Mucosa of descending colon (tissue), 3 donors: Measurements from ENCODE around the gene SEC14L1. TPM values are rescaled to one million over a fixed set of nuclear protein-coding genes. Genes with fewer than 3 reads are reported as not detected.

Source experiments
- ATAC-seq: fragments of 200-7000 bp; cut with Tn5 transposase; one replicate; pipeline ENCODE4 v1.9.1; 2020; ENCODE audit warnings: mild to moderate bottlenecking, moderate library complexity
- DNase-seq, 3 donors: peaks; one replicate each; pipeline ENCODE4 v3.0.0-alpha.2; 2020
- H3K36me3 ChIP-seq: fragments of 200-600 bp; one replicate; pipeline ENCODE4 v1.8.0; 2021; ENCODE audit warnings: low read depth, mild to moderate bottlenecking
- H3K4me1 ChIP-seq: fragments of 200-600 bp; one replicate; pipeline ENCODE4 v1.8.0; 2021; ENCODE audit warnings: low read depth, mild to moderate bottlenecking
- H3K4me3 ChIP-seq: fragments of 200-600 bp; one replicate; pipeline ENCODE4 v1.8.0; 2021; ENCODE audit warnings: mild to moderate bottlenecking
- H3K9me3 ChIP-seq: fragments of 200-600 bp; one replicate; pipeline ENCODE4 v1.8.0; 2021; ENCODE audit warnings: mild to moderate bottlenecking
- intact Hi-C, 2 donors: fragments of 100-400 bp; cut with DNase I in 1 of 2; cut with micrococcal nuclease in 1 of 2; formaldehyde crosslinking; loops; one replicate each; pipeline versions ENCODE4 v1.11.0 to v1.11.1; 2022; cut with DNase I, micrococcal nuclease
- long read RNA-seq, 2 donors: library from polyadenylated mRNA; unstranded; transcript quantifications; one replicate each; pipeline ENCODE4 v2.0.0, GENCODE V29; 2019 to 2021
- total RNA-seq, 3 donors: library from RNA; stranded (reverse); fragmentation: NEBNext Ultra II Directional in 2 of 3; extraction: Animal tissue kit (Norgen Biotek cat#: 25700) in 2 of 3; gene quantifications; one replicate each; pipeline versions ENCODE4 v1.2.1 to v1.2.4, GENCODE V29; 2021 to 2023
- TF ChIP-seq, protein P1 (sequence below): fragments of 200-600 bp; IDR thresholded peaks from one replicate; pipeline ENCODE4 v1.8.0; 2022; ENCODE audit warnings: antibody characterized with exemption, mild to moderate bottlenecking
- donor health status: DM: no; HTN: no; CAD: no; lungs with moderate emphysema.
- donor health status: DM: no; HTN: no; CAD: no.
- donor health status: DM: no; HTN: yes; CAD: no.

Gene SEC14L1
- total RNA-seq: 10 to 100 TPM; 24.5 to 44.6 (median 44.0) TPM
- long read RNA-seq, donor 1, full-length matches to known transcripts: 6 of 20 reads
- long read RNA-seq, donor 1, partial matches to known transcripts: 0 of 20 reads
- long read RNA-seq, donor 1, other reads (novel, unspliced or antisense): 14 of 20 reads
- long read RNA-seq, donor 2, full-length matches to known transcripts: 3 of 10 reads
- long read RNA-seq, donor 2, partial matches to known transcripts: 4 of 10 reads
- long read RNA-seq, donor 2, other reads (novel, unspliced or antisense): 3 of 10 reads

GRCh38 chr17:77140878-77141767 is at the start of gene SEC14L1:
SEC14L1 (plus strand) TSS chr17:77140969; CDS start chr17:77143597, 2,628 bp downstream.
- Histone ChIP-seq H3K4me3 (peak within 1 kb of the TSS; percentile 59), H3K36me3 (no peaks in the 10 kb centered on the region), H3K4me1 (peaks cover 12% of the 10 kb centered on the region), H3K9me3 (no peaks in the 10 kb centered on the region)
- intact Hi-C loops: no loop called here
- DNase-seq (peak; percentile 55 to 77 (median 66)), ATAC-seq (no peak)
- TF ChIP-seq, protein P1, sequence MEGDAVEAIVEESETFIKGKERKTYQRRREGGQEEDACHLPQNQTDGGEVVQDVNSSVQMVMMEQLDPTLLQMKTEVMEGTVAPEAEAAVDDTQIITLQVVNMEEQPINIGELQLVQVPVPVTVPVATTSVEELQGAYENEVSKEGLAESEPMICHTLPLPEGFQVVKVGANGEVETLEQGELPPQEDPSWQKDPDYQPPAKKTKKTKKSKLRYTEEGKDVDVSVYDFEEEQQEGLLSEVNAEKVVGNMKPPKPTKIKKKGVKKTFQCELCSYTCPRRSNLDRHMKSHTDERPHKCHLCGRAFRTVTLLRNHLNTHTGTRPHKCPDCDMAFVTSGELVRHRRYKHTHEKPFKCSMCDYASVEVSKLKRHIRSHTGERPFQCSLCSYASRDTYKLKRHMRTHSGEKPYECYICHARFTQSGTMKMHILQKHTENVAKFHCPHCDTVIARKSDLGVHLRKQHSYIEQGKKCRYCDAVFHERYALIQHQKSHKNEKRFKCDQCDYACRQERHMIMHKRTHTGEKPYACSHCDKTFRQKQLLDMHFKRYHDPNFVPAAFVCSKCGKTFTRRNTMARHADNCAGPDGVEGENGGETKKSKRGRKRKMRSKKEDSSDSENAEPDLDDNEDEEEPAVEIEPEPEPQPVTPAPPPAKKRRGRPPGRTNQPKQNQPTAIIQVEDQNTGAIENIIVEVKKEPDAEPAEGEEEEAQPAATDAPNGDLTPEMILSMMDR: no peak

DNA sequence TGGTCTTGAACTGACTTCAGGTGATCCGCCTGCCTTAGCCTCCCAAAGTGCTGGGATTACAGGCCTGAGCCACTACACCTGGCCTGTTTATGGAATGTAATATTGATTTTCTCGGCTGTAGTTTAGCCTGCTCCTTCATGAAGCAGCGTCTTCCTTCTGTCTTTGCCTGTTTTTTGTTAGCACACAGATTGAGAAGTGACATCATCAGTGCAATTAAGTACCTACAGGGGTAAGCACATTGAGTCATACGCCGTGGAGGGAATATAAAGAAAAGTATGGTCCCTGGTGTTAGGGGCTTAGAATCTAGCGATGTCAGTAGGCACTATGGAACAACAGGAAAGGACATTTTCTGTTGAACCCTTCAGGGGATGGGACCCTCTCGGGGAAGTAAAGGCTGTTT is 48.7 kb upstream of the SEC14L1 start:
- TF ChIP-seq, protein P1: no peak
- H3K4me3 ChIP-seq: no peak overlapping the region
- DNase-seq: no peak
- H3K9me3 ChIP-seq: no peaks in the 10 kb centered on the region
- ATAC-seq: no peak
- intact Hi-C loops: no loop called here
- H3K4me1 ChIP-seq: peaks cover 5% of the 10 kb centered on the region
- peaks cover 5% of the 10 kb centered on the region for H3K36me3 ChIP-seq

GRCh38 chr17:77095461-77095860 is 45.3 kb upstream of the SEC14L1 start:
- intact Hi-C loops: no loop called here
- TF ChIP-seq, protein P1: no peak
- Histone ChIP-seq H3K4me1 (peaks cover 10% of the 10 kb centered on the region), H3K9me3 (no peaks in the 10 kb centered on the region), H3K4me3 (no peak overlapping the region), H3K36me3 (peaks cover 5% of the 10 kb centered on the region)
- DNase-seq (no peak), ATAC-seq (no peak)

- TF ChIP-seq, protein P1: no peak
- Histone ChIP-seq H3K36me3 (peaks cover 5% of the 10 kb centered on the region), H3K4me3 (no peak overlapping the region), H3K9me3 (no peaks in the 10 kb centered on the region), H3K4me1 (peaks cover 10% of the 10 kb centered on the region)
- peak; percentile 29 for ATAC-seq
- intact Hi-C loops: no loop called here
- no peak for DNase-seq
Observed at GRCh38 chr17:77096570-77097214, 44.1 kb upstream of the SEC14L1 start.

DNA sequence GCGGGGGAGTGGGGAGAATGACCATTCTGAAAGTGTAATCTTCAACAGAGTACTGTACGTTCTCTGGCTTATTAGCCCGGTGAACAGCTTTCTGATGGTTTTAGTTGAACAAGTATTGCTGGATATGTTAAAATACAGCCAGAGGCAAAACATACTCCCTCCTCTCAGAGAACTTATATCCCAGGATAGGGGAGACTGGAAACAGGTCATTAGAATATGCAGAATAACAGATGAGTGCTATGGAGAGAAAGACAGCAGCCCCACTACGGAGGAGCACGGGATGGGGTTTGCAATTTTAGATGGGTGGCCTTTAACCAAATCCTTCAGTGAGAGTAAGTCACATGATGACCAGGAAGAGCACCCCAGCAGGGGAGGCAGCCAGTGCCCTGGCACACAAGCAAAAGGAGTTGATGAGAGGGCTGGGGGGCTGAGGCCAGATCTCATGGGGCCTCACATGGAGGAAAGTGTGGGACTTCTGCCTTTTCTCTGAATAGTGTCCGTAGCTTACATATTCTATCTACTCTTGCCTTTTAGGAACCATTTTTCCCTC is 43.1 kb upstream of the SEC14L1 start:
- DNase-seq (no peak), ATAC-seq (no peak)
- Histone ChIP-seq H3K9me3 (no peaks in the 10 kb centered on the region), H3K4me1 (peaks cover 10% of the 10 kb centered on the region), H3K36me3 (peaks cover 5% of the 10 kb centered on the region), H3K4me3 (no peak overlapping the region)
- TF ChIP-seq, protein P1: no peak
- intact Hi-C loops: no loop called here
